ENCODE results near the gene GASK1B. TPM values are rescaled to one million over a fixed set of nuclear protein-coding genes. Genes with fewer than 3 reads are reported as not detected.

Gene GASK1B
- total RNA-seq, 1 donor from 2014 or later, result 61.9 TPM

DNA sequence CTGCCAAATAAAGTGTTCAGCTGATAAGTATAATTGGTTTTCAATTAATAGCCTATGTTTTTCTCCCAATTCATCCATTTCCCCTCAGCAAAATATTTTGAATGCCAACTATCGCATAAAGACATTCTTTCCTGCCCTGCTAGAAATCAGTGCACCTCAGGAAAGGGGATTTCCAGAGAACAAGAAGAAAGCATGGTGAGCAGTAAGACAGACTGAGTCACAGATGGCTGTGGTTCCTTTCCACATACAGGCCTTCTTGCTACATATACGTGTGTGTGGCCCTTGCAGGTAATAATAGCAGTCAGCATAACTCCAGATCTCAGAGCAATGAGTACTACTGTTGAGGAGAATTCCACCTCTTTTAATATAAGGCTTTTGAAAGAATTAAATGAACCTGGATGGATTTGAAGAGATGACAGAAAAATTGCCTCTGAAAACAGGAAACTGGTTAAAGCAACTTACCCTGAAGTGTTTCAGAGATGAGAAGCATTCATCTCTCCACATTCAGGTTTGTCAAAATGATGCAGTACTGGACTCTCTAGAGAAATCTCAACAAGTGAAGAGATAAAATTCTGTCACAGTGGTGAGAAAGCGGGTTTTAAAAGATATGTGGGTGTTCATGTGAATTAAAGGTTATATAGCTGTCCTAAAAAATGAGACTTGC, 13.6 kb downstream of the GASK1B start:
- no peak for DNase-seq
- Histone ChIP-seq H3K36me3 (peaks cover 14% of the 10 kb centered on the region), H3K27ac (replicated peaks) (peak overlapping the region; percentile 93), H3K4me3 (peak overlapping the region; percentile 13), H3K9me3 (replicated peaks) (no peaks in the 10 kb centered on the region), H3K4me1 (peaks cover 89% of the 10 kb centered on the region), H3K27me3 (ENCODE audit: low read depth) (no peaks in the 10 kb centered on the region)
- TF ChIP-seq, protein P1, sequence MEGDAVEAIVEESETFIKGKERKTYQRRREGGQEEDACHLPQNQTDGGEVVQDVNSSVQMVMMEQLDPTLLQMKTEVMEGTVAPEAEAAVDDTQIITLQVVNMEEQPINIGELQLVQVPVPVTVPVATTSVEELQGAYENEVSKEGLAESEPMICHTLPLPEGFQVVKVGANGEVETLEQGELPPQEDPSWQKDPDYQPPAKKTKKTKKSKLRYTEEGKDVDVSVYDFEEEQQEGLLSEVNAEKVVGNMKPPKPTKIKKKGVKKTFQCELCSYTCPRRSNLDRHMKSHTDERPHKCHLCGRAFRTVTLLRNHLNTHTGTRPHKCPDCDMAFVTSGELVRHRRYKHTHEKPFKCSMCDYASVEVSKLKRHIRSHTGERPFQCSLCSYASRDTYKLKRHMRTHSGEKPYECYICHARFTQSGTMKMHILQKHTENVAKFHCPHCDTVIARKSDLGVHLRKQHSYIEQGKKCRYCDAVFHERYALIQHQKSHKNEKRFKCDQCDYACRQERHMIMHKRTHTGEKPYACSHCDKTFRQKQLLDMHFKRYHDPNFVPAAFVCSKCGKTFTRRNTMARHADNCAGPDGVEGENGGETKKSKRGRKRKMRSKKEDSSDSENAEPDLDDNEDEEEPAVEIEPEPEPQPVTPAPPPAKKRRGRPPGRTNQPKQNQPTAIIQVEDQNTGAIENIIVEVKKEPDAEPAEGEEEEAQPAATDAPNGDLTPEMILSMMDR (IDR thresholded peaks at IDR 0.05; ENCODE audit: borderline replicate concordance), result no peak
- intact Hi-C loops (cut with micrococcal nuclease), result no loop called here

DNA sequence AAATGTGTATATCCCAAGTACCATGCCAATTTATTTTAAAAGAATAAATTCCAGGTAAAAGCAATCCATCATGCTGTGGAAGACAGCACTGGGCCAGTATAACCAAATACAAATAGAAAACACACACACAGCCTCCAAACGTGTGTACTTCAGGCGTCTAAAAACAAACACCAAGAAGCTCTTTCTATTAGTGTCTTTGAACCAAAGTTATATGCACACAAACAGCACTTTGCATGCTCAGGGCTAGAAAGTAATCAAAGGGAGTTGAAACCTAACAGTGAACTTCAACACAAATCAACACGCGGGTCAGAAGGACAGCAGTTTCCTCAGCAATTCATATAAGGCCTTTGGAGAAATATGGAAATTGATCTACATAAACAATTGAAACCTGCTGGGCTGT, 15.4 kb downstream of the GASK1B start:
- Histone ChIP-seq H3K27ac (replicated peaks) (peak overlapping the region; percentile 34), H3K27me3 (ENCODE audit: low read depth) (no peaks in the 10 kb centered on the region), H3K4me3 (peak overlapping the region; percentile 16), H3K9me3 (replicated peaks) (no peaks in the 10 kb centered on the region), H3K4me1 (peaks cover 81% of the 10 kb centered on the region), H3K36me3 (peaks cover 24% of the 10 kb centered on the region)
- TF ChIP-seq, protein P1 (IDR thresholded peaks at IDR 0.05; ENCODE audit: borderline replicate concordance), result no peak
- intact Hi-C loops (cut with micrococcal nuclease), result no loop called here
- no peak for DNase-seq

DNA sequence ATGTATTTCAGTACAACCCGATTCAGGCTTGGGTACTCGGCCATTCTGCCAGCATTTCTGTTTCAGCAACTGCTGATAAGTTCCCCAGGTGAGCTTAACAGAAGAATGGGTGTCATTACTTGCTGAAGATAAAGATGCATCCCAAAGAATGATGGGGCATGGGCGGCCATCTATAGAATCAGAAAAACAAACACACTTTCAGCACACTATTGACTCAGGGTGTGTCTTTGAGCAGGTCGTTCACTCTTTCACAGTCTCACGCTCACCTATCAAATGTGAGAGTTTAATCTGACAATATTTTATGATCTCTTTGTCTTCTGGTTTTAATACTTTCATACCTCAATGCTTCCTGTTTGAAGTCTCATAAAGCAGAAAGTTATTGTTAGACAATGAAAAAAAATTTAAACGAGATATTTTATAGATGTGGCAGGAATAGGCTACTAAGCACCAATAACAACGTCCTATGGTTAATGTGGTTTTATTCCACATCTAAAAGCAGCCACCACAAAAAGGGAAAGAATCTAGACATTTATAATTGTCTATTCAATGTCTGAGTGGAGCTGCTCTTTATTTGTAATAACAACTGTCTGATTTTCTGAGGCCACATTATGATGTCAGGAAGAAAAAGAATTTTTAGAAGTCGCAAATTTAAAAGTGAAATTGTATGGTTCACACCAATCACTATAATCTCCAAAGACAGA, 17.0 kb downstream of the GASK1B start:
- Histone ChIP-seq H3K36me3 (peaks cover 33% of the 10 kb centered on the region), H3K27ac (replicated peaks) (no peak overlapping the region), H3K4me1 (peaks cover 65% of the 10 kb centered on the region), H3K27me3 (ENCODE audit: low read depth) (no peaks in the 10 kb centered on the region), H3K9me3 (replicated peaks) (no peaks in the 10 kb centered on the region), H3K4me3 (no peak overlapping the region)
- TF ChIP-seq, protein P1 (IDR thresholded peaks at IDR 0.05; ENCODE audit: borderline replicate concordance), result no peak
- no peak for DNase-seq
- intact Hi-C loops (cut with micrococcal nuclease), result no loop called here

DNA sequence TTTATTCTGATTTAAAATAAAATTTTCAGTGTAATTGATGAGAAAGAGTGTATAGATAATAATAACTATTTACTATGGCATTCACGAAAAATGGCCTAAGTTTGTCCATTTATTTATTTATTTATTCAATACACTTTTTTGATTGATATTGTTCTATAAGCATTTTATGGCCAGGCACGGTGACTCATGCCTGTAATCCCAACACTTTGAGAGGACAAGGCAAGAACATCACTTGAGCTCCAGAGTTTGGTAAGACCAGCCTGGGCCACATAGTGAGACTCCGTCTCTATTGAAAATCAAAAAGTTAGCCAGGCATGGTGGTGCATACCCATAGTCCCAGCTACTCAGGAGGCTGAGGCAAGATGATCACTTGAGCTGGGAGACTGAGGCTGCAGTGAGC, 25.7 kb downstream of the GASK1B start:
- Histone ChIP-seq H3K27me3 (ENCODE audit: low read depth) (no peaks in the 10 kb centered on the region), H3K27ac (replicated peaks) (no peak overlapping the region), H3K36me3 (peaks cover 28% of the 10 kb centered on the region), H3K4me3 (no peak overlapping the region), H3K9me3 (replicated peaks) (no peaks in the 10 kb centered on the region), H3K4me1 (peaks cover 30% of the 10 kb centered on the region)
- DNase-seq, result no peak
- TF ChIP-seq, protein P1 (IDR thresholded peaks at IDR 0.05; ENCODE audit: borderline replicate concordance), result no peak
- intact Hi-C loops (cut with micrococcal nuclease), result no loop called here

DNA sequence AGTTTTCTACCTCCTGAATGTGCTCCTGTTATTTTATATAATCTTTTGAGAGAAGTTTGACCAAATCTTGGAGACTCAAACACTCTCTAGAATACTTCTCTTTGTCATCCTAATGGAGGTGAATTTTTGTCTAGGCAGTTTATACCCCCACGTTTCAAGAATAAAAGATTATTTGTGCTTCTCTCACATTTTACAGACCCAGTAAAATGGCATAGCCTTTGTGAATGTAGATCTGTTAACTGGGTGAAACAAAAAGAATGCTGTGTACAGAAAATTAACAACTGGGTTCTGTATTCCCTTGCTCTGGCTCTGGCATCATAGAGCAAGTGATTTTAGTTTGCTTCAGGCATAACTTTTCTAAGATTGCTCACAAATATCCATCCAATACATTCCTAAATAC, 26.1 kb downstream of the GASK1B start:
- DNase-seq, result no peak
- no peak overlapping the region for H3K27ac ChIP-seq (replicated peaks)
- H3K27me3 ChIP-seq (ENCODE audit: low read depth), result no peaks in the 10 kb centered on the region
- no peaks in the 10 kb centered on the region for H3K9me3 ChIP-seq (replicated peaks)
- intact Hi-C loops (cut with micrococcal nuclease), result no loop called here
- peaks cover 30% of the 10 kb centered on the region for H3K4me1 ChIP-seq
- no peak overlapping the region for H3K4me3 ChIP-seq
- peaks cover 24% of the 10 kb centered on the region for H3K36me3 ChIP-seq
- TF ChIP-seq, protein P1 (IDR thresholded peaks at IDR 0.05; ENCODE audit: borderline replicate concordance), result no peak
